HCT116 (cell line): Measurements from ENCODE around the gene SLC6A11. TPM values are rescaled to one million over a fixed set of nuclear protein-coding genes. Genes with fewer than 3 reads are reported as not detected.

Source experiments
- ATAC-seq: fragments of 200-7000 bp; cut with Tn5 transposase; 2 replicates; pipeline ENCODE4 v1.9.1; 2020; ENCODE audit warnings: mild to moderate bottlenecking, moderate library complexity
- BruUV-seq: library from RNA; stranded (reverse); fragments of 400-500 nt; replicated peaks from 2 replicates; lab custom pipeline; 2021; lab: Mats Ljungman, UMichigan
- CTCF ChIA-PET: fragments of 300-600 bp; sonication (Branson Sonifier 250); formaldehyde crosslinking; loops from one replicate; lab custom pipeline; 2021; ENCODE audit warnings: antibody characterized with exemption; lab: Charles Lee
- POLR2A ChIA-PET: fragments of 300-600, 350-600 bp; sonication (Branson Sonifier 250); formaldehyde crosslinking; loops from one replicate; lab custom pipeline; 2021; ENCODE audit warnings: antibody characterized with exemption; lab: Charles Lee
- RAD21 ChIA-PET, 2 experiments: fragments of 300-600 bp; sonication (Branson Sonifier 250); formaldehyde crosslinking; loops; one replicate each; lab custom pipeline; 2023; ENCODE audit warnings: low total read pairs in 2 of 2; ENCODE audit not compliant: uncharacterized antibody in 2 of 2, unreplicated experiment in 2 of 2, low non-redundant PET in 1 of 2; lab: Charles Lee
- DNase-seq: peaks from one replicate; pipeline ENCODE4 v3.0.0-alpha.2; 2010; ENCODE audit warnings: low read depth, low spot score
- H2AFZ ChIP-seq: fragments of 200-600 bp; shearing (Covaris generic), sonication (generic); 2 replicates; pipeline ENCODE4 v1.6.1; 2017; ENCODE audit warnings: low read depth, mixed run types, mixed read lengths, antibody characterized with exemption, low read length; ENCODE audit not compliant: poor library complexity, severe bottlenecking
- H3K27ac ChIP-seq: 2 replicates; pipeline ENCODE4 v1.5.1; 2012; ENCODE audit warnings: low read depth, low read length
- H3K27me3 ChIP-seq: fragments of 200-600 bp; sonication (generic); 2 replicates; pipeline ENCODE4 v1.6.1; 2016; ENCODE audit warnings: mixed run types, low read length, mixed read lengths; ENCODE audit not compliant: insufficient read depth
- H3K36me3 ChIP-seq, 2 experiments: fragments of 200-500 bp in 1 of 2; fragments of 200-600 bp in 1 of 2; sonication (Bioruptor generic) in 1 of 2; sonication (generic) in 1 of 2; 2 replicates each; pipeline versions ENCODE4 v1.5.1 to v1.6.1; 2014 to 2016; ENCODE audit warnings: low read length in 2 of 2, inconsistent platforms in 1 of 2, mixed read lengths in 1 of 2, mixed run types in 1 of 2; ENCODE audit not compliant: insufficient read depth in 2 of 2, control insufficient read depth in 1 of 2
- H3K4me1 ChIP-seq, 2 experiments: fragments of 200-600 bp in 1 of 2; sonication (generic) in 1 of 2; 2 replicates each; pipeline versions ENCODE4 v1.5.1 to v1.6.1; 2012 to 2017; ENCODE audit warnings: low read length in 2 of 2, inconsistent platforms in 1 of 2, mild to moderate bottlenecking in 1 of 2, mixed read lengths in 1 of 2, mixed run types in 1 of 2, moderate library complexity in 1 of 2; ENCODE audit not compliant: insufficient read depth in 2 of 2, control insufficient read depth in 1 of 2
- H3K4me2 ChIP-seq: fragments of 200-600 bp; sonication (generic); 2 replicates; pipeline ENCODE4 v1.6.1; 2017; ENCODE audit warnings: mixed run types, low read length, mixed read lengths
- H3K4me3 ChIP-seq, 2 experiments: fragments of 200-600 bp in 1 of 2; sonication (generic) in 1 of 2; replicated peaks in 1 of 2; 2 replicates each; pipeline ENCODE4 v1.5.1; 2011 to 2016; ENCODE audit warnings: low read length in 2 of 2, control low read depth in 1 of 2, low read depth in 1 of 2, mild to moderate bottlenecking in 1 of 2, mixed read lengths in 1 of 2, mixed run types in 1 of 2
- H3K79me2 ChIP-seq: fragments of 200-600 bp; sonication (generic); 2 replicates; pipeline ENCODE4 v1.6.1; 2017; ENCODE audit warnings: mild to moderate bottlenecking, mixed run types, low read length, moderate library complexity, mixed read lengths; ENCODE audit not compliant: insufficient read depth
- H3K9ac ChIP-seq: fragments of 200-600 bp; sonication (generic); 2 replicates; pipeline ENCODE4 v1.6.1; 2016; ENCODE audit warnings: low read length, mixed read lengths
- H3K9me2 ChIP-seq: fragments of 200-600 bp; sonication (generic), shearing (Covaris generic); 2 replicates; pipeline ENCODE4 v1.6.1; 2017; ENCODE audit warnings: mixed run types, mild to moderate bottlenecking, moderate library complexity; ENCODE audit not compliant: insufficient read depth
- H3K9me3 ChIP-seq, 2 experiments: fragments of 200-500 bp in 1 of 2; fragments of 200-600 bp in 1 of 2; sonication (Bioruptor generic) in 1 of 2; sonication (generic) in 1 of 2; 2 replicates each; pipeline ENCODE4 v1.6.1; 2014 to 2017; ENCODE audit warnings: low read length in 2 of 2, mixed read lengths in 2 of 2, inconsistent platforms in 1 of 2, low read depth in 1 of 2, mild to moderate bottlenecking in 1 of 2, mixed run types in 1 of 2, moderate library complexity in 1 of 2; ENCODE audit not compliant: control insufficient read depth in 1 of 2, insufficient read depth in 1 of 2
- H4K20me1 ChIP-seq: fragments of 200-600 bp; sonication (generic), shearing (Covaris generic); 2 replicates; pipeline ENCODE4 v1.6.1; 2017; ENCODE audit warnings: mixed run types, mild to moderate bottlenecking, moderate library complexity; ENCODE audit not compliant: insufficient read depth
- CEBPB ChIP-seq: IDR thresholded peaks from 2 replicates; pipeline ENCODE4 v1.6.1; 2012; ENCODE audit warnings: low read depth
- ELF1 ChIP-seq: IDR thresholded peaks from 2 replicates; pipeline ENCODE4 v1.6.1; 2012; ENCODE audit warnings: low read depth, borderline replicate concordance
- FOSL1 ChIP-seq: IDR thresholded peaks from 2 replicates; pipeline ENCODE4 v1.6.1; 2012; ENCODE audit warnings: low read depth
- RAD21 ChIP-seq: IDR thresholded peaks from 2 replicates; pipeline ENCODE4 v1.6.1; 2012; ENCODE audit warnings: low read depth, mild to moderate bottlenecking
- SIN3A ChIP-seq: IDR thresholded peaks from 2 replicates; pipeline ENCODE4 v1.6.1; 2012; ENCODE audit warnings: low read depth
- SRF ChIP-seq: IDR thresholded peaks from 2 replicates; pipeline ENCODE4 v1.6.1; 2012; ENCODE audit warnings: low read depth
- TCF7L2 ChIP-seq: IDR thresholded peaks from 2 replicates; pipeline ENCODE4 v1.7.0; 2011; ENCODE audit warnings: borderline replicate concordance, inconsistent platforms; ENCODE audit not compliant: insufficient read depth, insufficient read length; ENCODE audit errors: extremely low read depth
- YY1 ChIP-seq: IDR thresholded peaks from 2 replicates; pipeline ENCODE4 v1.6.1; 2011; ENCODE audit warnings: low read length, low read depth, moderate library complexity, mild to moderate bottlenecking; ENCODE audit not compliant: insufficient replicate concordance; ENCODE audit errors: extremely low read depth
- ZFX ChIP-seq: fragments of 450-650 bp; IDR thresholded peaks from 2 replicates; pipeline ENCODE4 v1.6.1; 2017
- intact Hi-C: fragments of 100-400 bp; cut with micrococcal nuclease; formaldehyde crosslinking; loops from 2 replicates; pipeline ENCODE4 v1.10.0; 2022
- total RNA-seq: library from RNA; stranded (reverse); gene quantifications from one replicate; pipeline ENCODE4 v1.2.1, GENCODE V29; 2021; ENCODE audit not compliant: unreplicated experiment
- TF ChIP-seq, protein P1 (sequence below): IDR thresholded peaks from 2 replicates; pipeline ENCODE4 v1.6.1; 2012; ENCODE audit warnings: low read depth
- TF ChIP-seq, protein P2 (sequence below), 3 experiments: fragments of 200-600 bp in 1 of 3; sonication (generic) in 1 of 3; IDR thresholded peaks in 2 of 3; conservative IDR thresholded peaks in 1 of 3; 2 replicates each; pipeline ENCODE4 v1.5.1; 2012 to 2017; ENCODE audit warnings: low read depth in 2 of 3, low read length in 2 of 3, antibody characterized with exemption in 1 of 3, borderline replicate concordance in 1 of 3, control low read depth in 1 of 3, mild to moderate bottlenecking in 1 of 3, mixed read lengths in 1 of 3, mixed run types in 1 of 3, moderate library complexity in 1 of 3; ENCODE audit not compliant: insufficient read depth in 1 of 3

The SLC6A11 gene
- total RNA-seq, 1 experiment from 2014 or later, result not detected

GRCh38 chr3:10843378-10843777, 27.4 kb downstream of the SLC6A11 start:
- no peak overlapping the region for H3K4me2 ChIP-seq
- ChIA-PET POLR2A (no interaction called here), CTCF (no interaction called here), RAD21 (no interaction called here)
- no peaks in the 10 kb centered on the region for H3K36me3 ChIP-seq
- peaks cover 91% of the 10 kb centered on the region for H3K27me3 ChIP-seq
- no peak overlapping the region for H3K9ac ChIP-seq
- ATAC-seq (no peak), DNase-seq (no peak)
- no peak overlapping the region for H3K27ac ChIP-seq
- H3K9me3 ChIP-seq, result no peaks in the 10 kb centered on the region
- intact Hi-C loops, result no loop called here
- no peaks in the 10 kb centered on the region for H3K9me2 ChIP-seq
- H3K4me1 ChIP-seq, result no peaks in the 10 kb centered on the region
- no peak overlapping the region for H2AFZ ChIP-seq
- no peak overlapping the region for H3K4me3 ChIP-seq
- no peaks in the 10 kb centered on the region for H4K20me1 ChIP-seq
- BruUV-seq, result no TSS peak
- no peaks in the 10 kb centered on the region for H3K79me2 ChIP-seq
- TF ChIP-seq RAD21, result no peak
- no peak for TF ChIP-seq FOSL1
- TF ChIP-seq ZFX, result no peak
- TF ChIP-seq, protein P1, sequence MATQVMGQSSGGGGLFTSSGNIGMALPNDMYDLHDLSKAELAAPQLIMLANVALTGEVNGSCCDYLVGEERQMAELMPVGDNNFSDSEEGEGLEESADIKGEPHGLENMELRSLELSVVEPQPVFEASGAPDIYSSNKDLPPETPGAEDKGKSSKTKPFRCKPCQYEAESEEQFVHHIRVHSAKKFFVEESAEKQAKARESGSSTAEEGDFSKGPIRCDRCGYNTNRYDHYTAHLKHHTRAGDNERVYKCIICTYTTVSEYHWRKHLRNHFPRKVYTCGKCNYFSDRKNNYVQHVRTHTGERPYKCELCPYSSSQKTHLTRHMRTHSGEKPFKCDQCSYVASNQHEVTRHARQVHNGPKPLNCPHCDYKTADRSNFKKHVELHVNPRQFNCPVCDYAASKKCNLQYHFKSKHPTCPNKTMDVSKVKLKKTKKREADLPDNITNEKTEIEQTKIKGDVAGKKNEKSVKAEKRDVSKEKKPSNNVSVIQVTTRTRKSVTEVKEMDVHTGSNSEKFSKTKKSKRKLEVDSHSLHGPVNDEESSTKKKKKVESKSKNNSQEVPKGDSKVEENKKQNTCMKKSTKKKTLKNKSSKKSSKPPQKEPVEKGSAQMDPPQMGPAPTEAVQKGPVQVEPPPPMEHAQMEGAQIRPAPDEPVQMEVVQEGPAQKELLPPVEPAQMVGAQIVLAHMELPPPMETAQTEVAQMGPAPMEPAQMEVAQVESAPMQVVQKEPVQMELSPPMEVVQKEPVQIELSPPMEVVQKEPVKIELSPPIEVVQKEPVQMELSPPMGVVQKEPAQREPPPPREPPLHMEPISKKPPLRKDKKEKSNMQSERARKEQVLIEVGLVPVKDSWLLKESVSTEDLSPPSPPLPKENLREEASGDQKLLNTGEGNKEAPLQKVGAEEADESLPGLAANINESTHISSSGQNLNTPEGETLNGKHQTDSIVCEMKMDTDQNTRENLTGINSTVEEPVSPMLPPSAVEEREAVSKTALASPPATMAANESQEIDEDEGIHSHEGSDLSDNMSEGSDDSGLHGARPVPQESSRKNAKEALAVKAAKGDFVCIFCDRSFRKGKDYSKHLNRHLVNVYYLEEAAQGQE, result no peak
- no peak for TF ChIP-seq CEBPB
- no peak for TF ChIP-seq SIN3A
- no peak for TF ChIP-seq SRF
- no peak for TF ChIP-seq YY1
- TF ChIP-seq, protein P2, sequence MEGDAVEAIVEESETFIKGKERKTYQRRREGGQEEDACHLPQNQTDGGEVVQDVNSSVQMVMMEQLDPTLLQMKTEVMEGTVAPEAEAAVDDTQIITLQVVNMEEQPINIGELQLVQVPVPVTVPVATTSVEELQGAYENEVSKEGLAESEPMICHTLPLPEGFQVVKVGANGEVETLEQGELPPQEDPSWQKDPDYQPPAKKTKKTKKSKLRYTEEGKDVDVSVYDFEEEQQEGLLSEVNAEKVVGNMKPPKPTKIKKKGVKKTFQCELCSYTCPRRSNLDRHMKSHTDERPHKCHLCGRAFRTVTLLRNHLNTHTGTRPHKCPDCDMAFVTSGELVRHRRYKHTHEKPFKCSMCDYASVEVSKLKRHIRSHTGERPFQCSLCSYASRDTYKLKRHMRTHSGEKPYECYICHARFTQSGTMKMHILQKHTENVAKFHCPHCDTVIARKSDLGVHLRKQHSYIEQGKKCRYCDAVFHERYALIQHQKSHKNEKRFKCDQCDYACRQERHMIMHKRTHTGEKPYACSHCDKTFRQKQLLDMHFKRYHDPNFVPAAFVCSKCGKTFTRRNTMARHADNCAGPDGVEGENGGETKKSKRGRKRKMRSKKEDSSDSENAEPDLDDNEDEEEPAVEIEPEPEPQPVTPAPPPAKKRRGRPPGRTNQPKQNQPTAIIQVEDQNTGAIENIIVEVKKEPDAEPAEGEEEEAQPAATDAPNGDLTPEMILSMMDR (IDR thresholded peaks at IDR 0.05 in 2 of 3, conservative IDR thresholded peaks at IDR 0.05 in 1 of 3; ENCODE audit: borderline replicate concordance in 1 of 3, insufficient read depth in 1 of 3, low read depth in 2 of 3, low read length in 2 of 3), result no peak
- TF ChIP-seq TCF7L2, result no peak
- TF ChIP-seq ELF1, result no peak
